H9 (cell line): Measurements from ENCODE around the gene DPH3. TPM values are rescaled to one million over a fixed set of nuclear protein-coding genes. Genes with fewer than 3 reads are reported as not detected.
"Not testable (repeated sequence)": the region's sequence is repeated elsewhere in the genome, so short reads cannot be mapped to it uniquely, and the experiment has no call there.

Experiments used
- DNase-seq: peaks from one replicate; pipeline ENCODE4 v3.0.0-alpha.2; 2017
- H2AFZ ChIP-seq: one replicate; pipeline ENCODE4 v1.6.1; 2013; ENCODE audit warnings: mild to moderate bottlenecking, low read length, control low read depth, moderate library complexity
- H2AK5ac ChIP-seq: 2 replicates; pipeline ENCODE4 v1.6.1; 2013; ENCODE audit warnings: low read length, control low read depth, mixed read lengths; ENCODE audit not compliant: insufficient read length
- H2BK120ac ChIP-seq: one replicate; pipeline ENCODE4 v1.6.1; 2013; ENCODE audit warnings: low read depth, mild to moderate bottlenecking, low read length, control low read depth, inconsistent platforms; ENCODE audit not compliant: poor library complexity, severe bottlenecking
- H2BK12ac ChIP-seq: 2 replicates; pipeline ENCODE4 v1.6.1; 2013; ENCODE audit warnings: low read length, control low read depth, mixed read lengths, low read depth; ENCODE audit not compliant: insufficient read length
- H2BK15ac ChIP-seq: 2 replicates; pipeline ENCODE4 v1.6.1; 2013; ENCODE audit warnings: low read depth, low read length, control low read depth
- H2BK20ac ChIP-seq: one replicate; pipeline ENCODE4 v1.6.1; 2013; ENCODE audit warnings: low read depth, mild to moderate bottlenecking, low read length, control low read depth, inconsistent platforms; ENCODE audit not compliant: poor library complexity, severe bottlenecking
- H2BK5ac ChIP-seq: 2 replicates; pipeline ENCODE4 v1.6.1; 2013; ENCODE audit warnings: low read length, control low read depth, mixed read lengths; ENCODE audit not compliant: insufficient read length
- H3K14ac ChIP-seq: 2 replicates; pipeline ENCODE4 v1.6.1; 2013; ENCODE audit warnings: low read length, control low read depth; ENCODE audit not compliant: insufficient read depth
- H3K18ac ChIP-seq: 2 replicates; pipeline ENCODE4 v1.6.1; 2013; ENCODE audit warnings: low read depth, mild to moderate bottlenecking, mixed read lengths, low read length, control low read depth; ENCODE audit not compliant: insufficient read length
- H3K23ac ChIP-seq: 2 replicates; pipeline ENCODE4 v1.6.1; 2013; ENCODE audit warnings: low read length, control low read depth, mixed read lengths, low read depth; ENCODE audit not compliant: insufficient read length
- H3K23me2 ChIP-seq: 2 replicates; pipeline ENCODE4 v1.6.1; 2013; ENCODE audit warnings: low read depth, mild to moderate bottlenecking, mixed read lengths, low read length, control low read depth; ENCODE audit not compliant: insufficient read length, poor library complexity, severe bottlenecking
- H3K27ac ChIP-seq: 2 replicates; pipeline ENCODE4 v1.5.1; 2013; ENCODE audit warnings: low read length, control low read depth, mixed read lengths, low read depth; ENCODE audit not compliant: insufficient read length
- H3K27me3 ChIP-seq: 2 replicates; pipeline ENCODE4 v1.6.1; 2013; ENCODE audit warnings: low read length, control low read depth, inconsistent platforms; ENCODE audit not compliant: insufficient read depth
- H3K4ac ChIP-seq: 2 replicates; pipeline ENCODE4 v1.6.1; 2013; ENCODE audit warnings: low read depth, mild to moderate bottlenecking, control low read depth, inconsistent platforms, low read length, moderate library complexity
- H3K4me1 ChIP-seq: 2 replicates; pipeline ENCODE4 v1.6.1; 2013; ENCODE audit warnings: low read length, control low read depth, inconsistent platforms; ENCODE audit not compliant: insufficient read depth
- H3K4me2 ChIP-seq: 2 replicates; pipeline ENCODE4 v1.6.1; 2013; ENCODE audit warnings: low read length, control low read depth, mixed read lengths; ENCODE audit not compliant: insufficient read length, insufficient read depth
- H3K56ac ChIP-seq: 2 replicates; pipeline ENCODE4 v1.6.1; 2013; ENCODE audit warnings: low read depth, mild to moderate bottlenecking, mixed read lengths, low read length, control low read depth; ENCODE audit not compliant: insufficient read length
- H3K79me1 ChIP-seq: 2 replicates; pipeline ENCODE4 v1.6.1; 2013; ENCODE audit warnings: low read depth, mild to moderate bottlenecking, moderate library complexity, low read length, control low read depth, inconsistent platforms; ENCODE audit not compliant: insufficient read depth, poor library complexity, severe bottlenecking
- H3K79me2 ChIP-seq: 2 replicates; pipeline ENCODE4 v1.6.1; 2013; ENCODE audit warnings: low read length, control low read depth, inconsistent platforms; ENCODE audit not compliant: insufficient read depth
- H3K9ac ChIP-seq: 2 replicates; pipeline ENCODE4 v1.6.1; 2013; ENCODE audit warnings: low read length, control low read depth, mixed read lengths; ENCODE audit not compliant: insufficient read length; ENCODE audit errors: extremely low read depth
- H3K9me3 ChIP-seq: one replicate; pipeline ENCODE4 v1.6.1; 2013; ENCODE audit warnings: low read depth, low read length, inconsistent platforms; ENCODE audit not compliant: control insufficient read depth
- H3T11ph ChIP-seq: one replicate; pipeline ENCODE4 v1.6.1; 2013; ENCODE audit warnings: mild to moderate bottlenecking, low read length, control low read depth, inconsistent platforms
- H4K20me1 ChIP-seq: one replicate; pipeline ENCODE4 v1.6.1; 2013; ENCODE audit not compliant: control insufficient read depth, insufficient read length, insufficient read depth
- H4K5ac ChIP-seq: 2 replicates; pipeline ENCODE4 v1.6.1; 2013; ENCODE audit warnings: low read depth, mild to moderate bottlenecking, mixed read lengths, low read length, control low read depth; ENCODE audit not compliant: insufficient read length
- H4K8ac ChIP-seq: replicated peaks from 2 replicates; pipeline ENCODE4 v1.6.1; 2013; ENCODE audit warnings: low read length, control low read depth, mixed read lengths, low read depth; ENCODE audit not compliant: insufficient read length
- H4K91ac ChIP-seq: 2 replicates; pipeline ENCODE4 v1.6.1; 2013; ENCODE audit warnings: low read depth, mild to moderate bottlenecking, moderate library complexity, mixed read lengths, low read length, control low read depth; ENCODE audit not compliant: insufficient read length
- H3K27ac Mint-ChIP-seq, 3 experiments: 2 replicates in 2 of 3; 3 replicates in 1 of 3; pipeline ENCODE4 v1.8.0; 2020 to 2021; ENCODE audit warnings: mixed read lengths in 3 of 3, mild to moderate bottlenecking in 1 of 3, moderate library complexity in 1 of 3
- H3K27me3 Mint-ChIP-seq: 2 replicates; pipeline ENCODE4 v1.8.0; 2021; ENCODE audit warnings: low read depth, mild to moderate bottlenecking, moderate library complexity, mixed read lengths
- H3K36me3 Mint-ChIP-seq, 3 experiments: 2 replicates in 2 of 3; 3 replicates in 1 of 3; pipeline ENCODE4 v1.8.0; 2020 to 2021; ENCODE audit warnings: low read depth in 3 of 3, mixed read lengths in 3 of 3; ENCODE audit not compliant: insufficient read depth in 1 of 3
- H3K4me1 Mint-ChIP-seq, 2 experiments: 2 replicates each; pipeline ENCODE4 v1.8.0; 2020; ENCODE audit warnings: mixed read lengths in 2 of 2
- H3K4me3 Mint-ChIP-seq, 2 experiments: 2 replicates in 1 of 2; 3 replicates in 1 of 2; pipeline ENCODE4 v1.8.0; 2020 to 2021; ENCODE audit warnings: mild to moderate bottlenecking in 2 of 2, mixed read lengths in 2 of 2, moderate library complexity in 1 of 2
- H3K9me3 Mint-ChIP-seq, 2 experiments: 2 replicates in 1 of 2; 3 replicates in 1 of 2; pipeline ENCODE4 v1.8.0; 2020; ENCODE audit warnings: mild to moderate bottlenecking in 2 of 2, mixed read lengths in 2 of 2, moderate library complexity in 1 of 2
- WGBS: extraction: QIAGEN DNeasy Blood & Tissue Kit; methylation state at CpG from one replicate; pipeline ENCODE4 v1.1.7; 2013; ENCODE audit warnings: missing lambda C conversion rate, low lambda C conversion rate, mixed read lengths; ENCODE audit not compliant: insufficient read length; ENCODE audit errors: extremely low coverage; 5-methylcytosine and 5-hydroxymethylcytosine counted together
- total RNA-seq: library from RNA; stranded (reverse); gene quantifications from 2 replicates; pipeline ENCODE4 v1.2.1, GENCODE V29; 2021
- TF ChIP-seq, protein P1 (sequence below): fragments of 200-600 bp; sonication (generic); conservative IDR thresholded peaks from 3 replicates; pipeline ENCODE4 v1.8.0; 2021; ENCODE audit warnings: antibody characterized with exemption, mild to moderate bottlenecking

Gene DPH3
- total RNA-seq, 1 experiment from 2014 or later, result 36.2 TPM

DNA sequence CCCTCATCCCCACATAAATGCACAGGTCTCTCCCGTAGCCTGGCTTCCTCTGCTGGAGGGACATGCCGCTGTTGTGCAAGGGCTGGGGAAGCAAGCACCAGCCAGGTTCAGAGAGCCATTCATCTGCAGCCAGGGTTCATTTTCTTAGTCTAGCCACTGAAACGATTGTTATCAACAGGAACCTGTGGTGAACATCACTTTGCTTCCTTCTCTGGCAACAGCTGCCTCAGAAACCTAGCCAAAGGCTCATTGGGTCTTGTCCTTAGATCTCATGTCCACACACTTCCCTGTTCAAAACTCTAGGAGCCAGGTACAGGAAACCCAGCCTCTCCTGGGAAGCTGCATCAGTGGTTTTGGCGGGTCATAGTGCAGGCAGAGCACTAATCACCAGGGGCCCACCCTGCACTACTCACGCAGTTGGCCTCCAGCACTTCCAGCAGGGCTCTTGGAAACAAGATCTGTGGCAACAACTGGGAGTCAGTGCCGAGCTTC lies 47.3 kb upstream of the DPH3 start:
- H2BK20ac ChIP-seq, result no peak overlapping the region

DNA sequence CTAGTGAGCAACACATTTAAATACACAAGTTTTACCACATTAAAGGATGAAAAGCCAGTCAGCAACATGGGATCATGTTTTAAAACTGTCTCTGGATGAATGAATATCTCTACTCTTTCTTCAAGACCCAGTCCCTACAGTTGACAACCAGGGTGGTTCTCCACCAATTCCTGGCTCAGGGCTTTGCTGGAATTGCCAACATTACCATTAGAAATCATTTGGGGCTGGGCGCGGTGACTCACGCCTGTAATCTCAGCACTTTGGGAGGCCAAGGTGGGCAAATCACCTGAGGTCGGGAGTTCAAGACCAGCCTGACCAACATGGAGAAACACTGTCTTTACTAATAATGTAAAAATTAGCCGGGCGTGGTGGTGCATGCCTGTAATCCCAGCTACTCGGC lies 45.7 kb upstream of the DPH3 start:
- not testable (repeated sequence) for H3K23me2 ChIP-seq, H3K79me1 ChIP-seq, H3K18ac ChIP-seq, H3K9me3 ChIP-seq, H3K14ac ChIP-seq, H2BK5ac ChIP-seq, H3K23ac ChIP-seq, H2BK12ac ChIP-seq, H3K4me1 ChIP-seq, H3K9ac ChIP-seq, H2BK20ac ChIP-seq, H2AFZ ChIP-seq, H4K20me1 ChIP-seq, H3K4ac ChIP-seq, H3K9me3 Mint-ChIP-seq, H3K27ac ChIP-seq, H3K4me1 Mint-ChIP-seq, H2BK15ac ChIP-seq, H2BK120ac ChIP-seq, H3K27ac Mint-ChIP-seq, H3K79me2 ChIP-seq, H4K8ac ChIP-seq, DNase-seq, H4K91ac ChIP-seq, H4K5ac ChIP-seq, H3K4me2 ChIP-seq, H3K27me3 ChIP-seq, H3K56ac ChIP-seq, H3T11ph ChIP-seq, H3K4me3 Mint-ChIP-seq, H2AK5ac ChIP-seq, H3K27me3 Mint-ChIP-seq
- WGBS, result no CpG with 5 or more reads among the region's 7 CpGs
- H3K36me3 Mint-ChIP-seq, result peaks cover 1 to 13% (median 1%) of the 10 kb centered on the region in 3 experiments; a peak in 4 of 7 replicates

More for the DNA sequence above, 47.3 kb upstream of the DPH3 start:
- no peaks in the 10 kb centered on the region for H3K79me1 ChIP-seq
- no peak overlapping the region for H2BK5ac ChIP-seq
- H3K18ac ChIP-seq, result no peak overlapping the region
- no peak overlapping the region for H3K23ac ChIP-seq
- no peak overlapping the region for H3K4ac ChIP-seq
- no peaks in the 10 kb centered on the region for H3K4me1 ChIP-seq
- H2AK5ac ChIP-seq, result no peak overlapping the region
- DNase-seq, result no peak
- no peak overlapping the region for H2BK12ac ChIP-seq
- Mint-ChIP-seq H3K27ac (peak overlapping the region in 2 of 3 experiments; percentile 27; a peak in 3 of 7 replicates), H3K9me3 (no peaks in the 10 kb centered on the region), H3K4me3 (no peak overlapping the region), H3K4me1 (peaks cover 7 to 9% of the 10 kb centered on the region in 2 experiments; a peak in 3 of 4 replicates), H3K27me3 (no peaks in the 10 kb centered on the region), H3K36me3 (peaks cover 0 to 21% (median 1%) of the 10 kb centered on the region in 3 experiments; a peak in 3 of 7 replicates)
- no peak overlapping the region for H2BK15ac ChIP-seq
- no peak overlapping the region for H3T11ph ChIP-seq
- no peak overlapping the region for H4K5ac ChIP-seq
- H2AFZ ChIP-seq, result no peak overlapping the region
- no peaks in the 10 kb centered on the region for H3K23me2 ChIP-seq
- H3K56ac ChIP-seq, result no peak overlapping the region
- H3K9ac ChIP-seq, result no peak overlapping the region
- no peak overlapping the region; the same call in 1 of the 2 replicates for H3K14ac ChIP-seq
- H4K8ac ChIP-seq, result no peak overlapping the region
- no CpG with 5 or more reads among the region's 6 CpGs for WGBS
- no peaks in the 10 kb centered on the region for H4K20me1 ChIP-seq
- no peak overlapping the region for H3K27ac ChIP-seq
- no peak overlapping the region for H2BK120ac ChIP-seq
- H3K79me2 ChIP-seq, result no peaks in the 10 kb centered on the region; the same call in 1 of the 2 replicates
- TF ChIP-seq, protein P1, sequence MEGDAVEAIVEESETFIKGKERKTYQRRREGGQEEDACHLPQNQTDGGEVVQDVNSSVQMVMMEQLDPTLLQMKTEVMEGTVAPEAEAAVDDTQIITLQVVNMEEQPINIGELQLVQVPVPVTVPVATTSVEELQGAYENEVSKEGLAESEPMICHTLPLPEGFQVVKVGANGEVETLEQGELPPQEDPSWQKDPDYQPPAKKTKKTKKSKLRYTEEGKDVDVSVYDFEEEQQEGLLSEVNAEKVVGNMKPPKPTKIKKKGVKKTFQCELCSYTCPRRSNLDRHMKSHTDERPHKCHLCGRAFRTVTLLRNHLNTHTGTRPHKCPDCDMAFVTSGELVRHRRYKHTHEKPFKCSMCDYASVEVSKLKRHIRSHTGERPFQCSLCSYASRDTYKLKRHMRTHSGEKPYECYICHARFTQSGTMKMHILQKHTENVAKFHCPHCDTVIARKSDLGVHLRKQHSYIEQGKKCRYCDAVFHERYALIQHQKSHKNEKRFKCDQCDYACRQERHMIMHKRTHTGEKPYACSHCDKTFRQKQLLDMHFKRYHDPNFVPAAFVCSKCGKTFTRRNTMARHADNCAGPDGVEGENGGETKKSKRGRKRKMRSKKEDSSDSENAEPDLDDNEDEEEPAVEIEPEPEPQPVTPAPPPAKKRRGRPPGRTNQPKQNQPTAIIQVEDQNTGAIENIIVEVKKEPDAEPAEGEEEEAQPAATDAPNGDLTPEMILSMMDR, result no peak
- H3K27me3 ChIP-seq, result no peaks in the 10 kb centered on the region
- H4K91ac ChIP-seq, result no peak overlapping the region
- no peak overlapping the region for H3K4me2 ChIP-seq
- no peaks in the 10 kb centered on the region for H3K9me3 ChIP-seq
